ENCODE measurements around the gene DNAJB4. TPM values are rescaled to one million over a fixed set of nuclear protein-coding genes. Genes with fewer than 3 reads are reported as not detected.

Gene DNAJB4
- total and polyA plus RNA-seq, 2 of the 13 experiments (the other 11 are each of a cell fraction or from before 2014, with no cell fraction given): 4.4 to 18.6 TPM

DNA sequence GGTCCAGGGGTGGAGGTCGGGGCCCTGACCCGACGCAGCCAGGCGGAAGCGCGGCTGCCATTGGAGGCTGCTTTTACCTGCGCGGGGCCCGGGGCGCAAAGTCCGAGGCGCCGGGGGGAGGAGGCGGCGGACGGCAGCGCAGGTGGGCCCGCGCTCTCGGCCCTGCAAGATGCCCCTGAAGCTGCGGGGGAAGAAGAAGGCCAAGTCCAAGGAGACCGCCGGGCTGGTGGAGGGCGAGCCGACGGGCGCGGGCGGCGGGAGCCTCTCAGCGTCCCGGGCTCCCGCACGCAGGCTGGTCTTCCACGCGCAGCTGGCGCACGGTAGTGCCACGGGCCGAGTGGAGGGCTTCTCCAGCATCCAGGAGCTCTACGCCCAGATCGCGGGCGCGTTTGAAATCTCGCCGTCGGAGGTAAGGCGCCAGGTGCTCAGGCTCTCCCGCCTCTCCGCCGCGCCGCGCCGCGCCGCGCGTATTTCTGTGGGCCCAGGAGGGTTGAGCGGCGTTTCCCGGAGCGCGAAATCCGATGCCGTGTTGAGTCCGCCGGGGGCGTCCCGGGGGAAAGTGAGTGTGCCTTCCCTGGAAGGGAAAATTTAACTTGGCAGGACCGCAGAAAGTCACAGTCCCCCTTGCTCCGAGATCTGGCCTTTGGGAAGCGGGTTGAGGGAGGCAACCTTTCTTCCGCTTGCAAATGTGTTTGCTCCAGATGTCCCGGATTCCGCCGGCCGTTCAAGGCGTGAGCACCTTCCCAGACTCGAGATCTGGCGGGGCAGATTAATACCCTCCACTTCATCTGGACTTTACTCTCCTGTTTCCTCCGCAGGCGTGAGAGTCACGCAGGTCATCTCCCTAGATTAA, 41.4 kb downstream of the DNAJB4 start, which contains the start of gene GIPC2 (continued):
- peak; percentile 38 for TF ChIP-seq TAF15 (IDR thresholded peaks at IDR 0.05; ENCODE audit: low read depth, low read length, poor library complexity, severe bottlenecking)
- TF ChIP-seq ZNF180 (CRISPR knock-in tag; IDR thresholded peaks at IDR 0.05; ENCODE audit: borderline replicate concordance, low read depth): no peak
- TF ChIP-seq ZNF101 (CRISPR knock-in tag; IDR thresholded peaks at IDR 0.05; ENCODE audit: borderline replicate concordance, low read depth): no peak
- no peak; the same call in 2 of the 3 replicates for TF ChIP-seq MXI1 (IDR thresholded peaks at IDR 0.05; ENCODE audit: borderline replicate concordance, low read depth, low read length)
- TF ChIP-seq JDP2 (CRISPR knock-in tag; IDR thresholded peaks at IDR 0.05; ENCODE audit: borderline replicate concordance): no peak
- TF ChIP-seq ARNT2 (CRISPR knock-in tag; IDR thresholded peaks at IDR 0.05; ENCODE audit: low read depth): peak; percentile 64
- TF ChIP-seq ASH2L (IDR thresholded peaks at IDR 0.05; ENCODE audit: insufficient read length, low read depth, low read length): peak; percentile 80
- TF ChIP-seq, protein P1, sequence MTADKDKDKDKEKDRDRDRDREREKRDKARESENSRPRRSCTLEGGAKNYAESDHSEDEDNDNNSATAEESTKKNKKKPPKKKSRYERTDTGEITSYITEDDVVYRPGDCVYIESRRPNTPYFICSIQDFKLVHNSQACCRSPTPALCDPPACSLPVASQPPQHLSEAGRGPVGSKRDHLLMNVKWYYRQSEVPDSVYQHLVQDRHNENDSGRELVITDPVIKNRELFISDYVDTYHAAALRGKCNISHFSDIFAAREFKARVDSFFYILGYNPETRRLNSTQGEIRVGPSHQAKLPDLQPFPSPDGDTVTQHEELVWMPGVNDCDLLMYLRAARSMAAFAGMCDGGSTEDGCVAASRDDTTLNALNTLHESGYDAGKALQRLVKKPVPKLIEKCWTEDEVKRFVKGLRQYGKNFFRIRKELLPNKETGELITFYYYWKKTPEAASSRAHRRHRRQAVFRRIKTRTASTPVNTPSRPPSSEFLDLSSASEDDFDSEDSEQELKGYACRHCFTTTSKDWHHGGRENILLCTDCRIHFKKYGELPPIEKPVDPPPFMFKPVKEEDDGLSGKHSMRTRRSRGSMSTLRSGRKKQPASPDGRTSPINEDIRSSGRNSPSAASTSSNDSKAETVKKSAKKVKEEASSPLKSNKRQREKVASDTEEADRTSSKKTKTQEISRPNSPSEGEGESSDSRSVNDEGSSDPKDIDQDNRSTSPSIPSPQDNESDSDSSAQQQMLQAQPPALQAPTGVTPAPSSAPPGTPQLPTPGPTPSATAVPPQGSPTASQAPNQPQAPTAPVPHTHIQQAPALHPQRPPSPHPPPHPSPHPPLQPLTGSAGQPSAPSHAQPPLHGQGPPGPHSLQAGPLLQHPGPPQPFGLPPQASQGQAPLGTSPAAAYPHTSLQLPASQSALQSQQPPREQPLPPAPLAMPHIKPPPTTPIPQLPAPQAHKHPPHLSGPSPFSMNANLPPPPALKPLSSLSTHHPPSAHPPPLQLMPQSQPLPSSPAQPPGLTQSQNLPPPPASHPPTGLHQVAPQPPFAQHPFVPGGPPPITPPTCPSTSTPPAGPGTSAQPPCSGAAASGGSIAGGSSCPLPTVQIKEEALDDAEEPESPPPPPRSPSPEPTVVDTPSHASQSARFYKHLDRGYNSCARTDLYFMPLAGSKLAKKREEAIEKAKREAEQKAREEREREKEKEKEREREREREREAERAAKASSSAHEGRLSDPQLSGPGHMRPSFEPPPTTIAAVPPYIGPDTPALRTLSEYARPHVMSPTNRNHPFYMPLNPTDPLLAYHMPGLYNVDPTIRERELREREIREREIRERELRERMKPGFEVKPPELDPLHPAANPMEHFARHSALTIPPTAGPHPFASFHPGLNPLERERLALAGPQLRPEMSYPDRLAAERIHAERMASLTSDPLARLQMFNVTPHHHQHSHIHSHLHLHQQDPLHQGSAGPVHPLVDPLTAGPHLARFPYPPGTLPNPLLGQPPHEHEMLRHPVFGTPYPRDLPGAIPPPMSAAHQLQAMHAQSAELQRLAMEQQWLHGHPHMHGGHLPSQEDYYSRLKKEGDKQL (CRISPR knock-in tag; IDR thresholded peaks at IDR 0.05; ENCODE audit: low read depth): 0 out of 2 replicates have a peak, but pooled peaks have one; percentile 29
- TF ChIP-seq DMAP1 (CRISPR knock-in tag; IDR thresholded peaks at IDR 0.05): peak; percentile 77; the same call in 1 of the 2 replicates
- no peak for TF ChIP-seq ZNF292 (CRISPR knock-in tag; IDR thresholded peaks at IDR 0.05; ENCODE audit: borderline replicate concordance, low read depth)
- TF ChIP-seq MED8 (CRISPR knock-in tag; IDR thresholded peaks at IDR 0.05; ENCODE audit: insufficient replicate concordance): no peak
- peak; percentile 52; the same call in 1 of the 2 replicates for TF ChIP-seq ZNF605 (CRISPR knock-in tag; IDR thresholded peaks at IDR 0.05)
- no peak for TF ChIP-seq HNRNPK (IDR thresholded peaks at IDR 0.05; ENCODE audit: low read depth, low read length, poor library complexity, severe bottlenecking)
- 0 out of 2 replicates have a peak, but pooled peaks have one; percentile 31 for TF ChIP-seq ARNTL (CRISPR knock-in tag; IDR thresholded peaks at IDR 0.05)
- TF ChIP-seq MAZ (IDR thresholded peaks at IDR 0.05; ENCODE audit: borderline replicate concordance, low read depth, low read length): no peak; the same call in 1 of the 2 replicates
- peak; percentile 50; the same call in 1 of the 2 replicates for TF ChIP-seq MAZ (CRISPR knock-in tag; IDR thresholded peaks at IDR 0.05; ENCODE audit: low read depth)
- TF ChIP-seq, protein P2, sequence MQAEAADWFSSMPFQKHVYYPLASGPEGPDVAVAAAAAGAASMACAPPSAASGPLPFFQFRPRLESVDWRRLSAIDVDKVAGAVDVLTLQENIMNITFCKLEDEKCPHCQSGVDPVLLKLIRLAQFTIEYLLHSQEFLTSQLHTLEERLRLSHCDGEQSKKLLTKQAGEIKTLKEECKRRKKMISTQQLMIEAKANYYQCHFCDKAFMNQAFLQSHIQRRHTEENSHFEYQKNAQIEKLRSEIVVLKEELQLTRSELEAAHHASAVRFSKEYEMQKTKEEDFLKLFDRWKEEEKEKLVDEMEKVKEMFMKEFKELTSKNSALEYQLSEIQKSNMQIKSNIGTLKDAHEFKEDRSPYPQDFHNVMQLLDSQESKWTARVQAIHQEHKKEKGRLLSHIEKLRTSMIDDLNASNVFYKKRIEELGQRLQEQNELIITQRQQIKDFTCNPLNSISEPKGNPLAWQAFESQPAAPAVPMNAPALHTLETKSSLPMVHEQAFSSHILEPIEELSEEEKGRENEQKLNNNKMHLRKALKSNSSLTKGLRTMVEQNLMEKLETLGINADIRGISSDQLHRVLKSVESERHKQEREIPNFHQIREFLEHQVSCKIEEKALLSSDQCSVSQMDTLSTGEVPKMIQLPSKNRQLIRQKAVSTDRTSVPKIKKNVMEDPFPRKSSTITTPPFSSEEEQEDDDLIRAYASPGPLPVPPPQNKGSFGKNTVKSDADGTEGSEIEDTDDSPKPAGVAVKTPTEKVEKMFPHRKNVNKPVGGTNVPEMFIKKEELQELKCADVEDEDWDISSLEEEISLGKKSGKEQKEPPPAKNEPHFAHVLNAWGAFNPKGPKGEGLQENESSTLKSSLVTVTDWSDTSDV (CRISPR knock-in tag; IDR thresholded peaks at IDR 0.05): 0 out of 2 replicates have a peak, but pooled peaks have one; percentile 70
- TF ChIP-seq IRF2 (CRISPR knock-in tag; IDR thresholded peaks at IDR 0.05): no peak
- TF ChIP-seq, protein P3, sequence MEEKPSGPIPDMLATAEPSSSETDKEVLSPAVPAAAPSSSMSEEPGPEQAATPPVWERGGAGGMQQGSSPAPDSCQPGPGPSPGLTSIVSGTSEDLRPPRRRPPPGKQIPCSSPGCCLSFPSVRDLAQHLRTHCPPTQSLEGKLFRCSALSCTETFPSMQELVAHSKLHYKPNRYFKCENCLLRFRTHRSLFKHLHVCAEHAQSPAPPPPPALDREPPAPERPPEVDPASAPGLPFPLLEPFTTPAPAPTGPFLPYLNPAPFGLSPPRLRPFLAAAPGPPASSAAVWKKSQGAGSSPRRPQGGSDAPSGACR (CRISPR knock-in tag; IDR thresholded peaks at IDR 0.05): 0 out of 2 replicates have a peak, but pooled peaks have one; percentile 45
